Endothelial cell of umbilical vein (primary cell): ENCODE results near the gene ENAH. TPM values are rescaled to one million over a fixed set of nuclear protein-coding genes. Genes with fewer than 3 reads are reported as not detected.

Source experiments
- BruUV-seq: library from RNA; stranded (reverse); fragments of 400-500 nt; replicated peaks from 2 replicates; lab custom pipeline; 2021; lab: Mats Ljungman, UMichigan
- CTCF ChIA-PET: fragments of 300-600, 350-600 bp; sonication (Branson Sonifier 250); formaldehyde crosslinking; loops from one replicate; lab custom pipeline; 2021; ENCODE audit warnings: antibody characterized with exemption, inconsistent platforms; lab: Charles Lee
- POLR2A ChIA-PET: fragments of 300-600, 350-600 bp; sonication (Branson Sonifier 250); formaldehyde crosslinking; loops from one replicate; lab custom pipeline; 2021; ENCODE audit warnings: antibody characterized with exemption, inconsistent platforms; lab: Charles Lee
- DNase-seq: peaks from one replicate; pipeline ENCODE4 v3.0.0-alpha.2; 2011; ENCODE audit warnings: low read depth, low spot score
- FAIRE-seq: peaks from 2 replicates; lab custom pipeline; 2011; peaks lifted over from hg19 to GRCh38; lab: Jason Lieb, UNC
- H2AFZ ChIP-seq: 2 replicates; pipeline ENCODE4 v1.6.0; 2012; ENCODE audit warnings: low read depth, low read length, control low read depth, inconsistent platforms
- H3K27ac ChIP-seq: 2 replicates; pipeline ENCODE4 v1.5.1; 2011; ENCODE audit warnings: low read depth, mild to moderate bottlenecking, control low read depth, low read length, moderate library complexity; ENCODE audit not compliant: insufficient read depth
- H3K27me3 ChIP-seq, 2 experiments: 2 replicates each; pipeline versions ENCODE4 v1.6.0 to v1.6.1; 2011; ENCODE audit warnings: low read length in 2 of 2, mixed read lengths in 1 of 2; ENCODE audit not compliant: control insufficient read depth in 2 of 2, insufficient read depth in 2 of 2
- H3K36me3 ChIP-seq, 2 experiments: 2 replicates in 1 of 2; 3 replicates in 1 of 2; pipeline ENCODE4 v1.5.1; 2011; ENCODE audit warnings: low read length in 2 of 2, mild to moderate bottlenecking in 1 of 2, moderate library complexity in 1 of 2; ENCODE audit not compliant: control insufficient read depth in 2 of 2, insufficient read depth in 2 of 2; ENCODE audit errors: extremely low read depth in 1 of 2
- H3K4me1 ChIP-seq: 3 replicates; pipeline ENCODE4 v1.5.1; 2011; ENCODE audit warnings: mild to moderate bottlenecking, low read length; ENCODE audit not compliant: control insufficient read depth, insufficient read depth; ENCODE audit errors: extremely low read depth
- H3K4me2 ChIP-seq: 2 replicates; pipeline ENCODE4 v1.6.1; 2011; ENCODE audit warnings: low read length, control low read depth, mixed read lengths; ENCODE audit not compliant: insufficient read depth
- H3K4me3 ChIP-seq, 3 experiments: fragments of 200-600 bp in 1 of 3; sonication (generic), shearing (Covaris generic) in 1 of 3; replicated peaks in 1 of 3; 2 replicates each; pipeline ENCODE4 v1.5.1; 2011 to 2016; ENCODE audit warnings: control low read depth in 3 of 3, low read length in 3 of 3, mild to moderate bottlenecking in 2 of 3, inconsistent platforms in 1 of 3, low read depth in 1 of 3, moderate library complexity in 1 of 3; ENCODE audit not compliant: insufficient read depth in 1 of 3
- H3K79me2 ChIP-seq: 2 replicates; pipeline ENCODE4 v1.6.0; 2012; ENCODE audit warnings: low read length, inconsistent platforms; ENCODE audit not compliant: control insufficient read depth, insufficient read depth
- H3K9ac ChIP-seq: replicated peaks from 2 replicates; pipeline ENCODE3; 2011; ENCODE audit warnings: low read length, control low read depth; ENCODE audit not compliant: insufficient read depth; ENCODE audit errors: extremely low read depth
- H3K9me1 ChIP-seq: replicated peaks from 3 replicates; pipeline ENCODE4 v1.6.0; 2011; ENCODE audit warnings: mild to moderate bottlenecking, low read length; ENCODE audit not compliant: control insufficient read depth, insufficient read depth; ENCODE audit errors: extremely low read depth
- H3K9me3 ChIP-seq: replicated peaks from 2 replicates; pipeline ENCODE4 v1.5.1; 2012; ENCODE audit warnings: low read length, inconsistent platforms; ENCODE audit not compliant: control insufficient read depth, insufficient read depth
- H4K20me1 ChIP-seq: replicated peaks from 2 replicates; pipeline ENCODE3; 2011; ENCODE audit warnings: mild to moderate bottlenecking, low read length; ENCODE audit not compliant: control insufficient read depth, insufficient read depth; ENCODE audit errors: extremely low read depth
- EZH2 ChIP-seq: IDR thresholded peaks from 2 replicates; pipeline ENCODE4 v1.6.1; 2012; ENCODE audit warnings: borderline replicate concordance, low read depth, mild to moderate bottlenecking, moderate library complexity, low read length, inconsistent platforms; ENCODE audit not compliant: severe bottlenecking
- FOS ChIP-seq: IDR thresholded peaks from 2 replicates; pipeline ENCODE4 v1.6.1; 2011; ENCODE audit warnings: mild to moderate bottlenecking, low read length, moderate library complexity, borderline replicate concordance; ENCODE audit not compliant: insufficient read depth
- JUN ChIP-seq: IDR thresholded peaks from 2 replicates; pipeline ENCODE4 v1.6.1; 2011; ENCODE audit warnings: borderline replicate concordance, low read depth; ENCODE audit not compliant: insufficient read length, insufficient read depth
- MYC ChIP-seq: IDR thresholded peaks from one replicate; pipeline ENCODE4 v1.6.1; 2011; ENCODE audit warnings: mild to moderate bottlenecking, low read depth, low read length
- POLR2AphosphoS5 ChIP-seq: IDR thresholded peaks from 2 replicates; pipeline ENCODE4 v1.6.1; 2012; ENCODE audit warnings: low read depth, mild to moderate bottlenecking, control low read depth, low read length, moderate library complexity; ENCODE audit not compliant: insufficient read depth
- dilution Hi-C: fragments of 300-500 bp; cut with MboI; formaldehyde crosslinking; loops from one replicate; pipeline ENCODE4 v1.15.0; 2019; ENCODE audit warnings: low sequenced_read_pairs; ENCODE audit not compliant: extremely low pct_ligation_motif_present
- intact Hi-C: fragments of 100-400 bp; cut with micrococcal nuclease; formaldehyde crosslinking; loops from one replicate; pipeline ENCODE4 v1.10.0; 2022
- polyA plus RNA-seq, 4 experiments: library from polyadenylated mRNA; depleted of rRNA in 3 of 4; stranded (reverse) in 3 of 4; unstranded in 1 of 4; fragments of >200 nt; gene quantifications; 2 replicates each; pipeline versions ENCODE4 v1.2.1 to v1.2.3, GENCODE V29; 2011 to 2012; ENCODE audit warnings: missing spikeins in 1 of 4
- total RNA-seq: library from RNA; stranded (reverse); gene quantifications from 2 replicates; pipeline ENCODE4 v1.2.3, GENCODE V29; 2021
- TF ChIP-seq, protein P1 (sequence below): IDR thresholded peaks from 2 replicates; pipeline ENCODE4 v1.6.1; 2011; ENCODE audit not compliant: insufficient read depth, insufficient read length

ENAH gene
- total and polyA plus RNA-seq, 2 donors (not counting 3 experiments of a cell fraction or from before 2014, with no cell fraction given) = 19.9 to 95.6 TPM

- no TSS peak for BruUV-seq
- Histone ChIP-seq H3K4me2 (peak overlapping the region; percentile 21), H3K9me1 (no peaks in the 10 kb centered on the region), H3K79me2 (no peaks in the 10 kb centered on the region), H4K20me1 (no peaks in the 10 kb centered on the region), H3K9ac (peak overlapping the region; percentile 17), H3K27ac (peak overlapping the region; percentile 58), H2AFZ (peak overlapping the region; percentile 14), H3K4me1 (peaks cover 20% of the 10 kb centered on the region), H3K9me3 (no peaks in the 10 kb centered on the region), H3K36me3 (no peaks in the 10 kb centered on the region), H3K27me3 (no peaks in the 10 kb centered on the region), H3K4me3 (no peak overlapping the region)
- FAIRE-seq = no peak
- TF ChIP-seq JUN (peak; percentile 59), POLR2AphosphoS5 (peak; percentile 30), EZH2 (no peak), FOS (peak; percentile 22), MYC (no peak)
- TF ChIP-seq, protein P1, sequence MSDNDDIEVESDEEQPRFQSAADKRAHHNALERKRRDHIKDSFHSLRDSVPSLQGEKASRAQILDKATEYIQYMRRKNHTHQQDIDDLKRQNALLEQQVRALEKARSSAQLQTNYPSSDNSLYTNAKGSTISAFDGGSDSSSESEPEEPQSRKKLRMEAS = no peak
- ChIA-PET POLR2A (interaction anchor here (1.5 kb wide), 1 partner anchor 45 kb away, joined by 4 read pairs; no protein-coding TSS in a partner anchor), CTCF (interaction anchor here (1.0 to 2.5 kb wide), 6 partner anchors 10 to 72 kb away, joined by 4 to 11 read pairs (median 5); no protein-coding TSS in a partner anchor)
- dilution Hi-C loops = no loop called here
- DNase-seq = peak; percentile 67
- intact Hi-C loops = loop anchor here (1.0 to 2.0 kb wide), 2 partner anchors 45 to 63 kb away; no protein-coding TSS in a partner anchor
These were observed 47.4 kb upstream of the ENAH start for GRCh38 chr1:225700164-225700821.
